GM21529 (cell line): ENCODE results near the gene SCML1.
"Not testable (repeated sequence)": the region's sequence is repeated elsewhere in the genome, so short reads cannot be mapped to it uniquely, and the experiment has no call there.

Source experiments
- ATAC-seq: cut with Tn5 transposase; IDR thresholded peaks from one replicate; pipeline ENCODE4 v1.9.1; 2021; ENCODE audit not compliant: unreplicated experiment

The SCML1 gene

DNA sequence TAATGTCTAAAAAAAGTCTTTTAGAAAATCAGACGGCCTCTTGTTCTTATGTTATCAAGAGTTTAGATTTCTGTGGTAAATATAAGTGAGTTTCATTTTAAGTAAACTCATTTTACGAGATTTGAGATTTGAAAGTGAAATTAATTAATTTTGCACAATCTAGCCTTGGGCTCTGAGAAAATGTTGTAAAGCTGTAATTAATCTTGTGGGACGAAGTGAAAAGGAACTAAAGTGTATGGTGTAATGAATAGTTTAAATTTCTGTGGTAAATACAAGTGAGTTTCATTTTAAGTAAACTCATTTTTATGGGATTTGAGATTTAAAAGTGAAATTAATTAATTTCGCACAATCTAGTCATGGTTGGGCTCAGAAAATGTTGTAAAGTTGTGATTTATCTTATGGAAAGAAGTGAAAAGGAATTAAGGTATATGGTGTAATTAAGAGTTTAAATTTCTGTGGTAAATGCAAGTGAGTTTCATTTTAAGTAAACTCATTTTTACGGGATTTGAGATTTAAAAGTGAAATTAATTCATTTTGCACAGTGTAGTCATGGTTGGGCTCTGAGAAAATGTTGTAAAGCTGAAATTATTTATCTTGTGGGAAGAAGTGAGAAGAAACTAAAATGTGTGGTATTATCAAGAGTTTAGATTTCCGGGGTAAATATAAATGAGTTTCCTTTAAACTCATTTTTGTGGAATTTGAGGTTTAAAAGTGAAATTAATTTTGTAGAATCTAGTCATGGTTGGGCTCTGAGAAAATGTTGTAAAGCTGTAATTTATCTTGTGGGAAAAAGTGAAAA, 1.6 kb downstream of the SCML1 start:
- ATAC-seq = no peak

DNA sequence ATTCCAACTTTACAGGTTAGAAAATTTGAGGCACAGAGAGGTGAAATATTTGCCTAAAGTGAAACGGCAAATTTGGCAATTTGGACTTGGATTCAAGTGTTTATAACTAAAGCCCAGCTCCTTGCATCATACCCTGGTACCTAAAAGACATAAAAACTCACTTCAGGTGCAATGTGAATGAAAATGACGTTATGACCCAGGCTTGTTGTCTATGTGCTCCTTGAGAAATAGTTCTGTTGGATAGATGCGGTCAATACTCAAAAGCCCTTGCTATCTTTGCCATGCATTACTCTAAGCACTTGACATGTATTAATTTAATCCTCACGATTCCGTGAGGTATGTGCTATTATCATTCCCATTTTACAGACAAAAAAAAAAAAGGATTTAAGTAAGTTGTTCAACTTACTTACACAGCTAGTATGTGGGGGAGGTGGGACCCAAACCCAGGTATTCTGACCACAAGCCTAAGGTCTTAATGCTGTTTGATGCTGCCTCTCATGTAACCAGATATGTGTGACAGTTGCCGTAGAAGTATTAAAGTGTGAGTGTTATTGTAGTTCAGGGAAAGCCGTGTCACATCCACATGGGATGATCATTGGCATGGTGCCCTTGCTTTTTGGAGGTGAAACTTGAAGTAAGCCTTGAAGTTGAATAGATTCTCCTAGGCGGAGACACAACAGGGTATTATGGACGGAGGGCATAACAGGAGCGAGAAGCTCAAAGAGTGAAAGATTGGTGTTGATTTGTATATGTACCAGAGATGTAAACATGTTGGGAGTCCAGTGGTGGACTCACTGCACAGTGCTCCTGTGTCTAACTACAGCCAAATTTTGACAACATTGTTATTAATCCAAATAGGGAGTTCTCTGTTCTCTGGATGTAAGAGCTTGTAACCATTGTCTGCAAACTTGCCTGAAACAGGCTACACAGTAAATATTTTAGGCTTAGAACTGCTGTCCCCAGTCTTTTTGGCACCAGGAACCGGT, 3.1 kb downstream of the SCML1 start:
- ATAC-seq = no peak

DNA sequence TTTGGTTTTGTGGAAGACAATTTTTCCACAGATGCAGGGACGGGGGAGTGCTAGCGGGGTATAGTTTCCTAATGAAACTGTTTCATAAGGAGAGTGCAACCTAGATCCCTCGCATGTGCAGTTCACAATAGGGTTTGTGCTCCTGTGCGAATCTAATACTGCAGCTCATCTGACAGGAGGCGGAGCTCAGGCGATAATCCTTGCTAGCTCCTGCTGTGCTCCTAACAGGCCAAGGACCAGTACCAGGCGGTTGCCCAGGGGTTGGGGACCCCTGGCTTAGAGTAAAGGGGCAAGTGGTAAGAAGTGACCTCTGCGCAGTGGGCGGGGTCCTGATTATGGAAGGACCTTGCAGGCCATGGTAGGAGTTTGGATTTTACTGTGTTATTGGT, 3.8 kb downstream of the SCML1 start:
- ATAC-seq = no peak

DNA sequence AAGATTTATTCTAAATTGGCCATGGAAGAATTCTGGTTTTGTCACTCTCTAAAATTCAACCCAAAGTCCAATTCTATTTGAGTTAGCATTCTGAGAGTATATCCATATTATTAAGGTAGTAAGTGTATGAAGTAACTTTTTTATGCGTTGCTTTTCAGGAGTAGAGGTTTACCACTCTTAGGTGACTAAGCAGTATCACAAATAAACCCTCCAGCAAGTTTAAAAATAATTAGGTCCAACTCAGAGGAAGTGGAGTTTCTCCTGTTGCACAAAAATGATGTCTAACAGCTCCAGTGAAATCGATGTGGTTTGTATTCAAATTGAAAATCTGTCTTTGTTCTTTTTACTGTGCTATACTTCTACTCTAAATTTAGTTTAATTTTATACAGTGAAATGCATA, 6.6 kb downstream of the SCML1 start:
- no peak for ATAC-seq

GRCh38 chrX:17744896-17745523, 7.7 kb downstream of the SCML1 start:
- no peak for ATAC-seq

- ATAC-seq = no peak
Measured at GRCh38 chrX:17747692-17748091, 10.4 kb downstream of the SCML1 start.

DNA sequence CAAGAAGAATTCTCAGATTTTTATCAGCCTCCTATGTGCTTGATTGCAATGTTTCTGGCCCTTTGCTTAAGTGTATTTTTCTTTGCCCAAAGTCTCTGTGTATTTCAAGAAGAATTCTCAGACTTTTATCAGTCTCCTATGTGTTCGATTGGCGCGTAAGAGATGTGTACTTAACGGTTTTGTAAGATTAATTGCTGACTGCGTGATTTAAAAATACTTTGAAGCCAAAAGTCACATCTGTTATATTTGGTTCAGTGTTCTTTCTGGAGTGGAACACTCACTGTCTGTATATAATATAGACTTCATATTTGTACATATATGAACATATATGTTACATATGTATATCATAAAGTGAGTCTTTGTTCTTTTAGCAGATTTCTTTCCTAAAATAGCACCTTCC, 11.4 kb downstream of the SCML1 start:
- no peak for ATAC-seq

DNA sequence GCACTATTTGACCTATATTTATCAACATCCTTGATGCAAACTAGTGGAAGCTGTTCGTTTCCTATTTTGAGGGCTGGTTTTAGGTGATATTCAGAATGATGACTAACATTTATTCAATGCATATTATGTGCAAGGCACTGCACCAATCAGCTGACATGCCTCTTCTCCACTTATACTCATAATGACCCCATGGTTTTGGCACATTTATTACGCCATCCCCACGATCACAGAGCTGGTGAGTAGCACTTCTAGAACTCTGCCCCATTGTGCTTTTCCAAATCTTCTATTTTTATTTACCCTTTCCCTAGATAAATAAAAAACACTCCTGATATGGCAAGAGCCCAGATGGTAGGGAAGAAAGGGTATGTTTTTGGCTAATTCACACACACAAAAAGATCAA, 13.1 kb downstream of the SCML1 start:
- no peak for ATAC-seq

GRCh38 chrX:17758382-17758781, 21.1 kb downstream of the SCML1 start:
- peak; percentile 67 for ATAC-seq

DNA sequence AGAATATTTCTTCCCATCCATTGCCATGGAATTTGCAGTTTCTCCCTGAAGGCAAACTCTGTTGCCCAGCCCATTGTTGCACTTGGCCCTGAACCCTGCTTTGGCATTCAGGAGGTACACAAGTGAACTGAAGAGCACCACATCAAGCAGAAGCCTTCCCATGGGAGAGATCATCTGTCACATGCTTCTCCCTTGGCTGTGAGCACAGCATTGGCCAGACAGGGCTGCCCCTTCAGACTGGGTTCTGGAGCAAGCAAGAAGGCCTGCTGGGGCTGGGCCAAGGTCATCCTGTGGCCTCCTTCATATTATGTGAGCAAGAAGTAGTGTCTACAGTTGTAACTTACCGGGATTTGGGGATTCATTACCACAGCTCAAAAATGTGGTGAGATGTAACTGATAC, 22.7 kb downstream of the SCML1 start:
- no peak for ATAC-seq

DNA sequence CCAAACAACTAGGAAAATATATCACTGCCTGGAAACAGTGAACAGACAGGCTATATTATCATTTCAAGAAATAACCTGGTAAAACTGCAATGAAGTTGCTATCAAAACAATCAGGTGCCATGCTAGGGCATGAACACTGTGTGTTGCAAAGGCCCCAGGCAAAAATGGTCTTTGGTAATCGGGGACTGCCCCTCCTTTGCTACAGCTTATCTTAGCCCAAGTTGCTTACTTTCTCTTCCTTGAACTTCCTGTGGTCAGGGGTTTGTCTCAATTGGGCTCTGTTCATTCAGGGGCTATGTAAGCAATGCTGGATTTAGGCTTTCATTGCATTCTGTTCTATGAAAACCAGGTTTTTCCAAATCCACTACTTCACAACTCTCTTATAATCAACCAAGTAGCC, 30.4 kb downstream of the SCML1 start:
- ATAC-seq = no peak

DNA sequence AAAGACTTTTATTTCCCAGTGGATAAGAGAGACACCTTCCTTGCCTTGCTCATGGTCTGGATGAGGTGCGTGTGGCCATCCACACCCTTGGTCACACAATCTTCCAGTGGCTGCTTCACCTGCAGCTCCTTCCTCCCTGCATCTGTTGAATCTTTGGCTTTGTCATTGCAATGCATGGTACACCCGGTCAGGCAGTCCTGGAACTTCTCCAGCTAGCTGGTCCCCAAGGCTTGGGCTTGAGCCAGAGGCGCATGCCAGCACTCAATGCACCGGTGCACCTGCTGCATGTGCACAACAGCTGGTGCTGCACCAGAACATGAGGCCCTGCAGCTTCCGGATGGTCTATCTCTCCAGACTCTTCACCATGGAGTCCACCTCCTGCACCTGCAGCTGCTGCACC, 31.7 kb downstream of the SCML1 start:
- no peak for ATAC-seq

DNA sequence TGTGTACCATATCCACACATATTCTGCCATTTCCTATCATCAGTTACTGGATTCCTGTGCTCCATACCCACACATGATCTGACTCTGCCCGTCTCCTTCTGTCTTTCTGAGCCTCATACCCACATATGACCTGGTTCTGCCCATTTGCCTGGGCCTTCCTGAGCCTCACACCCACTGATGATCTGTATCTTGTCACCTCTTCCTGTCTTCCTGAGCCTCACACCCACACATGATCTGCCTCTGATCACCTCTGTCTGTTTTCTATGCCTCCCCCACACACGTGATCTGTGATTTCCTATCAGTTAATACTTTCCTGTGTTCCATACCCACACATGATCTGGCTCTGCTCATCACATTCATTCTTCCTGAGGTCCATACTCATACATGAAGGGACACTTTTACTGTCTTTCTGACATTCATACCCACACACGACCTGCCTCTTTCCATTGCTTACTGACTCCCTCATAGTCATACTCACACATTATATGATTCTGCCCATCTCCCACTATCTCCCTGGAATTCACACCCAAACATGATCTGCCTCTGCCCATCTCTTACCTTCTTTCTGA, 32.5 kb downstream of the SCML1 start:
- no peak for ATAC-seq

GRCh38 chrX:17773221-17773876, 36.1 kb downstream of the SCML1 start:
- ATAC-seq = no peak

DNA sequence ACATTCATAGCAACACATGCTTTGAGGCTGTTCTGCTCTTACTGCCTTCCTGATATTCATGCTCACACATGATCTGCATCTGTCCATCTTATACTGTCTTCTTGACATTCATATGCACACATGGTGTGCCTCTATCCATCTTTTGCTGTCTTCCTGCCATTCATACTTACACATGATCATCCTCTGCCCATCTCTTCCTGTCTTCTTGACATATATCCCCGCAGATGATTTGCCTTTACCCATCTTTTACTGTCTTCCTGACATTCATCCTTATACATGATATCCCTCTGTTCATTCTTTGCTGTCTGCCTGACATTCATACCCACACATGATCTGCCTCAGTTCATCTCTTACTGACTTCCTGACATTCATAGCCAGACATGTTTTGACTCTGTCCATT, 36.8 kb downstream of the SCML1 start:
- no peak for ATAC-seq

DNA sequence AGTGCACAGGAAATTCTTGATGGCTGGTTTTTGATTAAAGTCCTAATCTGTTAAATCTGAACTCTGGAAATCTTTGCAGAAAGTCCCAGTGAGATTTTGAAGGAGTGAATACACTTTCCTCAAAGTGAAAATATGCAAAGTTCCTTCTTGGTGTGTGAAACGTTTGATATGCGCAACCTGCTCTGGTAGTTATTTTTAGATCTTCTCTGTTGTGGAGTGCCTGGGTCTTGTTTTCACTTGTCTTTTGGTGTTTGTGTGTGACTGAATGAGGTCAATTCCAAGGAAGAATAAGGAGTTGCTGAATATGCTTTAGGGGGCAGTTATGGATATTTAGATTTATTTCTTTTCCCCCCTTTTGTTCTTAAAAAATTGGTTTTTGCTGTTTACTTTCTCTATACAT, 41.7 kb downstream of the SCML1 start:
- ATAC-seq = no peak

DNA sequence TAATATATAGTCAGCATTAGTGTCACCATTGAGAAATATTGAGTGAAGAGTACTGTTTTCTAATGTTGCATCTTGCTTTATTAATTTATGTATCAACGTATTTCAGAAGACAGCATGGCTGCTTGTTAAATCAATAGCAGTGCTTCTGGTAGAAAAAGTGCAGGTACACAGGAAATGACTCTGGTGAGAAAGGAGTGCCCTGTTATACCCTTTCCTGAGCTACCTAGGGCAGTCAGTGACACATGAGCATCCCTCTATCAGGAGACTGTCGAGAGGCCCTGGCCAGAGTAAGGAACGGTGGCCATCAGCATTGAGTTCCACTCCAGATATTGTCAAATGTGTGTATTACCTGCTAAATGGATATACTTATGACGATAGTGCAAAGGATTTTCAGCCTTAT, 42.1 kb downstream of the SCML1 start:
- ATAC-seq = no peak

DNA sequence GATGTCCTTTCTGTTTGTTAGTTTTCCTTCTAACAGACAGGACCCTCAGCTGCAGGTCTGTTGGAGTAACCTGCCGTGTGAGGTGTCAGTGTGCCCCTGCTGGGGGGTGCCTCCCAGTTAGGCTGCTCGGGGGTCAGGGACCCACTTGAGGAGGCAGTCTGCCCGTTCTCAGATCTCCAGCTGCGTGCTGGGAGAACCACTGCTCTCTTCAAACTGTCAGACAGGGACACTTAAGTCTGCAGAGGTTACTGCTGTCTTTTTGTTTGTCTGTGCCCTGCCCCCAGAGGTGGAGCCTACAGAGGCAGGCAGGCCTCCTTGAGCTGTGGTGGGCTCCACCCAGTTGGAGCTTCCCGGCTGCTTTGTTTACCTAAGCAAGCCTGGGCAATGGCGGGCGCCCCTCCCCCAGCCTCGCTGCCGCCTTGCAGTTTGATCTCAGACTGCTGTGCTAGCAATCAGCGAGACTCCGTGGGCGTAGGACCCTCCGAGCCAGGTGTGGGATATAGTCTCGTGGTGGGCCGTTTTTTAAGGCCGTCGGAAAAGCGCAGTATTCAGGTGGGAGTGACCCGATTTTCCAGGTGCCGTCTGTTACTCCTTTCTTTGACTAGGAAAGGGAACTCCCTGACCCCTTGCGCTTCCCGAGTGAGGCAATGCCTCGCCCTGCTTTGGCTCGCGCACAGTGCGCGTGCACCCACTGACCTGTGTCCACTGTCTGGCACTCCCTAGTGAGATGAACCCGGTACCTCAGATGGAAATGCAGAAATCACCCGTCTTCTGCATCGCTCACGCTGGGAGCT, 49.5 kb downstream of the SCML1 start:
- not testable (repeated sequence) for ATAC-seq

- no peak for ATAC-seq
Measured at GRCh38 chrX:17787557-17787956, 50.3 kb downstream of the SCML1 start.

GRCh38 chrX:17788439-17788838, 51.1 kb downstream of the SCML1 start:
- ATAC-seq = no peak
